ENCODE results near the gene CDK12. TPM values are rescaled to one million over a fixed set of nuclear protein-coding genes. Genes with fewer than 3 reads are reported as not detected.

Gene CDK12
- total and polyA plus RNA-seq, 12 donors, result 7.2 to 206 (median 44.2) TPM

- Histone ChIP-seq H3K36me3 (replicated peaks in 1 of 2) (peaks cover 0 to 94% of the 10 kb centered on the region in 2 donors), H3K4me1 (replicated peaks in 1 of 2) (no peaks in the 10 kb centered on the region), H3K27me3 (no peaks in the 10 kb centered on the region), H3K4me3 (no peak overlapping the region), H3K27ac (no peak overlapping the region), H3K9me3 (replicated peaks in 1 of 3) (no peaks in the 10 kb centered on the region)
- intact Hi-C loops (cut with DNase I), result no loop called here
- DNase-seq, result no peak
- TF ChIP-seq POLR2A (IDR thresholded peaks at IDR 0.05), result no peak
- TF ChIP-seq, protein P1, sequence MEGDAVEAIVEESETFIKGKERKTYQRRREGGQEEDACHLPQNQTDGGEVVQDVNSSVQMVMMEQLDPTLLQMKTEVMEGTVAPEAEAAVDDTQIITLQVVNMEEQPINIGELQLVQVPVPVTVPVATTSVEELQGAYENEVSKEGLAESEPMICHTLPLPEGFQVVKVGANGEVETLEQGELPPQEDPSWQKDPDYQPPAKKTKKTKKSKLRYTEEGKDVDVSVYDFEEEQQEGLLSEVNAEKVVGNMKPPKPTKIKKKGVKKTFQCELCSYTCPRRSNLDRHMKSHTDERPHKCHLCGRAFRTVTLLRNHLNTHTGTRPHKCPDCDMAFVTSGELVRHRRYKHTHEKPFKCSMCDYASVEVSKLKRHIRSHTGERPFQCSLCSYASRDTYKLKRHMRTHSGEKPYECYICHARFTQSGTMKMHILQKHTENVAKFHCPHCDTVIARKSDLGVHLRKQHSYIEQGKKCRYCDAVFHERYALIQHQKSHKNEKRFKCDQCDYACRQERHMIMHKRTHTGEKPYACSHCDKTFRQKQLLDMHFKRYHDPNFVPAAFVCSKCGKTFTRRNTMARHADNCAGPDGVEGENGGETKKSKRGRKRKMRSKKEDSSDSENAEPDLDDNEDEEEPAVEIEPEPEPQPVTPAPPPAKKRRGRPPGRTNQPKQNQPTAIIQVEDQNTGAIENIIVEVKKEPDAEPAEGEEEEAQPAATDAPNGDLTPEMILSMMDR (IDR thresholded peaks at IDR 0.05), result no peak
Measured at GRCh38 chr17:39443326-39443725, 18.0 kb upstream of the CDK12 start.

- intact Hi-C loops (cut with DNase I), result no loop called here
- WGBS, 4 donors, result 82 to 87% (median 85%) methylated on average over 5 of the region's 5 CpGs
- DNase-seq, result no peak
- H3K27me3 ChIP-seq, result no peaks in the 10 kb centered on the region
- H3K9me3 ChIP-seq (replicated peaks in 1 of 3), result no peaks in the 10 kb centered on the region
- H3K27ac ChIP-seq, result no peak overlapping the region
- H3K4me3 ChIP-seq, result no peak overlapping the region
- TF ChIP-seq, protein P1 (IDR thresholded peaks at IDR 0.05), result no peak
- TF ChIP-seq POLR2A (IDR thresholded peaks at IDR 0.05), result no peak
- peaks cover 0 to 19% of the 10 kb centered on the region in 2 donors for H3K4me1 ChIP-seq (replicated peaks in 1 of 2)
- peaks cover 0 to 54% of the 10 kb centered on the region in 2 donors for H3K36me3 ChIP-seq (replicated peaks in 1 of 2)
Measured at GRCh38 chr17:39447561-39447960, 13.7 kb upstream of the CDK12 start.

GRCh38 chr17:39450051-39450450 lies 11.2 kb upstream of the CDK12 start:
- intact Hi-C loops (cut with DNase I), result no loop called here
- Histone ChIP-seq H3K27me3 (no peaks in the 10 kb centered on the region), H3K27ac (no peak overlapping the region), H3K36me3 (replicated peaks in 1 of 2) (peaks cover 0 to 31% of the 10 kb centered on the region in 2 donors), H3K4me3 (peak overlapping the region in 2 of 4 donors; percentile 84 to 92), H3K4me1 (replicated peaks in 1 of 2) (peaks cover 0 to 19% of the 10 kb centered on the region in 2 donors), H3K9me3 (replicated peaks in 1 of 3) (no peaks in the 10 kb centered on the region)
- WGBS, 4 donors, result 81 to 86% (median 83%) methylated on average over 13 of the region's 13 CpGs
- no peak for DNase-seq
- no peak for TF ChIP-seq POLR2A (IDR thresholded peaks at IDR 0.05)
- TF ChIP-seq, protein P1 (IDR thresholded peaks at IDR 0.05), result no peak

DNA sequence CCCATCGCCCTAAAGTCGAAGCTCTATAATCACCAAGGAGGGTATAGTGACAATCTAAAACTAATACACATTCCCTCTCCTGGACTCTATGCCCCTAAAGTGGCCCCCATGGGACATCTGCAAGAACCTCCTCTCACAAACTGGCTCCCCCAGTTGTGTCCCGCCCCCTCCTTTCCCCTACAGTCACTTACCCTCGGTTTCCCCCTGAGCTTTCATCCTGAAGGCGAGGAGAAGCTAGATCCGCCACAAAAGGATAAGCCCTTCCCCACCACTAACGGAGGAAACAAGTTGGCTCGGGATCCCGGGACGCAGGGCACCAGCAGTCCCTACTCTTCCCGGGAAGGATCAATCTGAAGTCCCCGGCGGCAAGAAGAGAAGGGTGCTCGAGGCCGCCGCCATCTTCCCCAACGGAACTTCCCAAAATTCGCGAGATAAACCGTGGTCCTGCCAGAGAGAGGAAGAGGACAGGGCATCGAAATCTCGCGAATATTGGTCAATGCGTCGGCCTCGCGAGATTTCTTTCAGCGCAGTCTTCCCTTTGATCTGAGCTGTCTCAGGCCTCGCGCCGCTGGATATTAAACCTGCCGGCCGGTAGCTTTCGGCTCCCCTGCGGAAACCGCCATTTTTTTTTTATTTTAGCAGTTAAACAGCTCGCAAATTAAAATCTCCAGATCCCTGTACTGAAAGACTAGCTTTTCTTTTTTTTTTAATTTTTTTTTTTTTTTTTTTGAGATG lies 10.3 kb upstream of the CDK12 start, which contains the start of gene MED1:
MED1 (minus strand) TSS at position 417 of the 735 bp plus-strand sequence; CDS start at position 216, 201 bp downstream.
- intact Hi-C loops (cut with DNase I), result no loop called here
- peaks cover 0 to 19% of the 10 kb centered on the region in 2 donors for H3K4me1 ChIP-seq (replicated peaks in 1 of 2)
- H3K27ac ChIP-seq, result peak within 1 kb of the TSS in 4 of 5 donors; percentile 58 to 90 (median 79)
- H3K36me3 ChIP-seq (replicated peaks in 1 of 2), result peaks cover 0 to 21% of the 10 kb centered on the region in 2 donors
- 0% methylated on average over 36 to 37 of the region's 37 CpGs for WGBS, 4 donors
- H3K27me3 ChIP-seq, result no peaks in the 10 kb centered on the region
- TF ChIP-seq POLR2A (IDR thresholded peaks at IDR 0.05), result peak; percentile 25 to 83
- TF ChIP-seq, protein P1 (IDR thresholded peaks at IDR 0.05), result no peak
- H3K9me3 ChIP-seq (replicated peaks in 1 of 3), result no peaks in the 10 kb centered on the region
- H3K4me3 ChIP-seq, result peak within 1 kb of the TSS; percentile 84 to 99 (median 91)
- peak; percentile 94 to 98 (median 96) for DNase-seq

Measured in adrenal gland (tissue), 12 donors.